ENCODE measurements around the gene HPCAL1. TPM values are rescaled to one million over a fixed set of nuclear protein-coding genes. Genes with fewer than 3 reads are reported as not detected.

HPCAL1 gene
- total and polyA plus RNA-seq, 10 of the 15 experiments (the other 5 are each of a cell fraction or from before 2014, with no cell fraction given) = 0.40 to 12.8 (median 7.9) TPM

DNA sequence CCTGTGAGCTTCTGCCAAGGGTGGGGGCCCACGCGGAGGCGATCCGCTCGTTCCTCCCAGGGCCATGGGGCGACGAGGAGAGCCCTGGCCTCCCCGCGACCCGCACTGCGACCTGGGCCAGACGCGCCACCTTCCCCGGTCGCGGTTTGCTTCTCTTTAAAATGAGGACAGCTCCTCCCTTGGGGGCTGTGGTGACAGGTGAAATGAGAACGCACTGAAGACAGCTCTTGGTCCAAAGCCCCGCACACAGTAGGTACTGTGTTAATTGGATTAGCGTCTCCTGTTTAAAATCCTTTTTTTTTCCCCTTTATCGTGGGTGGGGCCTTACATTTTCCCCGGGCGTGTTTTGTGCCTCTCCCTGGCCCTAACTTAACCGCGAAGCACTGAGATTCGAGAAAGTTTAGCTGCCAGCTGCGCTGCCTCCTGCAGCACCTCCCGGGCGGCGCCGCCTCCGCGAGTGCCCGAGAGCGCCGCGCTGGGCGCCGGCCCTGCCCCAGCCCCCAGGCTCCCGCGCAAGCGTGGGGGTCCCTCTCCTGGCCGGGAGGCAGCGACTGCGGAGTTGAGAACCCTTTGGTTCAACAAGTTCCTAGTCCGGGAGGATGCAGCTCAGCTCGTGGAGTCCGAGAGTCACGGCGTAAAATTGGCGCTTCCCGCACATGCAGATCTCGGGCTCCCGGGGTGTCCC is 1.1 kb downstream of the HPCAL1 start (continued):
- TF ChIP-seq CEBPZ (IDR thresholded peaks at IDR 0.05; ENCODE audit: low read depth, low read length) (no peak), SREBF2 (IDR thresholded peaks at IDR 0.05; ENCODE audit: low read length) (no peak), ZNF24 (IDR thresholded peaks at IDR 0.05) (no peak), ETV6 (conservative IDR thresholded peaks at IDR 0.05 in 1 of 2, IDR thresholded peaks at IDR 0.05 in 1 of 2; ENCODE audit: borderline replicate concordance in 1 of 2, low read depth in 1 of 2) (no peak), MTA3 (IDR thresholded peaks at IDR 0.05; ENCODE audit: borderline replicate concordance, low read length) (no peak), BRCA1 (IDR thresholded peaks at IDR 0.05; ENCODE audit: low read depth, low read length) (no peak), GATAD2B (conservative IDR thresholded peaks at IDR 0.05; ENCODE audit: low read depth) (peak; percentile 19; the same call in 1 of the 2 replicates), MEF2B (IDR thresholded peaks at IDR 0.05; ENCODE audit: partially characterized antibody, poor library complexity, severe bottlenecking) (peak; percentile 72), NR2F1 (conservative IDR thresholded peaks at IDR 0.05) (0 out of 2 replicates have a peak, but pooled peaks have one; percentile 22), LARP7 (IDR thresholded peaks at IDR 0.05) (no peak), TBL1XR1 (IDR thresholded peaks at IDR 0.05; ENCODE audit: low read depth, low read length) (no peak), ZBED1 (IDR thresholded peaks at IDR 0.05; ENCODE audit: borderline replicate concordance) (no peak), PAX5 (IDR thresholded peaks at IDR 0.05; ENCODE audit: borderline replicate concordance, low read depth, low read length) (no peak), ASH2L (IDR thresholded peaks at IDR 0.05; ENCODE audit: borderline replicate concordance, low read depth) (no peak), NKRF (conservative IDR thresholded peaks at IDR 0.05) (0 out of 2 replicates have a peak, but pooled peaks have one; percentile 42), HDGF (IDR thresholded peaks at IDR 0.05) (no peak), STAT1 (conservative IDR thresholded peaks at IDR 0.05) (no peak)
- TF ChIP-seq, protein P1, sequence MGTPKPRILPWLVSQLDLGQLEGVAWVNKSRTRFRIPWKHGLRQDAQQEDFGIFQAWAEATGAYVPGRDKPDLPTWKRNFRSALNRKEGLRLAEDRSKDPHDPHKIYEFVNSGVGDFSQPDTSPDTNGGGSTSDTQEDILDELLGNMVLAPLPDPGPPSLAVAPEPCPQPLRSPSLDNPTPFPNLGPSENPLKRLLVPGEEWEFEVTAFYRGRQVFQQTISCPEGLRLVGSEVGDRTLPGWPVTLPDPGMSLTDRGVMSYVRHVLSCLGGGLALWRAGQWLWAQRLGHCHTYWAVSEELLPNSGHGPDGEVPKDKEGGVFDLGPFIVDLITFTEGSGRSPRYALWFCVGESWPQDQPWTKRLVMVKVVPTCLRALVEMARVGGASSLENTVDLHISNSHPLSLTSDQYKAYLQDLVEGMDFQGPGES (IDR thresholded peaks at IDR 0.05) = no peak
- TF ChIP-seq, protein P2, sequence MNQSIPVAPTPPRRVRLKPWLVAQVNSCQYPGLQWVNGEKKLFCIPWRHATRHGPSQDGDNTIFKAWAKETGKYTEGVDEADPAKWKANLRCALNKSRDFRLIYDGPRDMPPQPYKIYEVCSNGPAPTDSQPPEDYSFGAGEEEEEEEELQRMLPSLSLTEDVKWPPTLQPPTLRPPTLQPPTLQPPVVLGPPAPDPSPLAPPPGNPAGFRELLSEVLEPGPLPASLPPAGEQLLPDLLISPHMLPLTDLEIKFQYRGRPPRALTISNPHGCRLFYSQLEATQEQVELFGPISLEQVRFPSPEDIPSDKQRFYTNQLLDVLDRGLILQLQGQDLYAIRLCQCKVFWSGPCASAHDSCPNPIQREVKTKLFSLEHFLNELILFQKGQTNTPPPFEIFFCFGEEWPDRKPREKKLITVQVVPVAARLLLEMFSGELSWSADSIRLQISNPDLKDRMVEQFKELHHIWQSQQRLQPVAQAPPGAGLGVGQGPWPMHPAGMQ (IDR thresholded peaks at IDR 0.05; ENCODE audit: borderline replicate concordance) = no peak
